Keratinocyte (primary cell): ENCODE measurements around the gene ATOH1.

Experiments
- CTCF ChIP-seq, 3 experiments: IDR thresholded peaks in 1 of 3; conservative IDR thresholded peaks in 1 of 3; optimal IDR thresholded peaks in 1 of 3; 2 replicates in 2 of 3; 3 replicates in 1 of 3; pipeline versions ENCODE3 to v1.5.1; 2011; ENCODE audit warnings: low read length in 3 of 3, mild to moderate bottlenecking in 3 of 3, moderate library complexity in 2 of 3, control low read depth in 1 of 3, inconsistent platforms in 1 of 3; ENCODE audit not compliant: insufficient read depth in 2 of 3; ENCODE audit errors: extremely low read depth in 1 of 3
- EZH2 ChIP-seq: IDR thresholded peaks from one replicate; pipeline ENCODE4 v1.6.1; 2012; ENCODE audit warnings: inconsistent platforms, mild to moderate bottlenecking, low read length, moderate library complexity

DNA sequence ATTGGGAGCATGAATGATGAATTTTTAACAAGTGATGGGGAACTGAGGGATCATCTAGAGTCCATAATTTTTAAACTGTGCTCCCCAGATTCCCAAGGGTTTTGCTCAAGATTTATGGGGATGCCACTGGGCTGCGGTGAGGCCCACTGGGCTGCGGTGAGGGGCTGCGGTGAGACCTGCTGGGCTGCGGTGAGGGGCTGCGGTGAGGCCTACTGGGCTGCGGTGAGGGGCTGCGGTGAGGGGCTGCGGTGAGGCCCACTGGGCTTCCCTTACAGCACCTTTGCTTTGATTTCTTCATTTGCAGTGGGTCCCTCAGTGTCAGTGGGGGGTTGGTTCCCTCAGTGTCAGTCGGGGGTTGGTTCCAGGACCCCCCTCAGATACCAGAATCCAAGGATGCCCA is 47.4 kb upstream of the ATOH1 start:
- TF ChIP-seq CTCF (optimal IDR thresholded peaks at IDR 0.05 in 1 of 3, IDR thresholded peaks at IDR 0.05 in 1 of 3, conservative IDR thresholded peaks at IDR 0.05 in 1 of 3; ENCODE audit: extremely low read depth in 1 of 3, insufficient read depth in 2 of 3, low read length in 3 of 3) (no peak), EZH2 (no peak)
